Tibial artery (tissue), 4 donors: ENCODE data around the gene SENP1.

Experiments used
- DNase-seq, 2 donors: peaks; one replicate each; pipeline ENCODE4 v3.0.0-alpha.2; 2019
- H3K27ac ChIP-seq, 2 donors: fragments of 200-600 bp; sonication (generic) in 1 of 2; 1 replicate in 1 of 2; 2 replicates in 1 of 2; pipeline ENCODE4 v1.5.1; 2018 to 2019; ENCODE audit warnings: mild to moderate bottlenecking in 1 of 2
- H3K27me3 ChIP-seq, 2 donors: fragments of 200-600 bp; sonication (generic) in 1 of 2; one replicate each; pipeline versions ENCODE4 v1.5.1 to v1.6.0; 2016 to 2019
- H3K36me3 ChIP-seq, 3 donors: fragments of 200-600 bp; sonication (generic) in 2 of 3; one replicate each; pipeline ENCODE4 v1.5.1; 2016 to 2019; ENCODE audit warnings: mild to moderate bottlenecking in 2 of 3
- H3K4me1 ChIP-seq, 4 donors: fragments of 200-600 bp; sonication (generic) in 2 of 4; 1 replicate in 3 of 4; 2 replicates in 1 of 4; pipeline ENCODE4 v1.5.1; 2016 to 2019
- H3K4me3 ChIP-seq, 2 donors: fragments of 200-600 bp; sonication (generic) in 1 of 2; 1 replicate in 1 of 2; 2 replicates in 1 of 2; pipeline ENCODE4 v1.5.1; 2018 to 2019; ENCODE audit warnings: mild to moderate bottlenecking in 2 of 2
- H3K9me3 ChIP-seq, 3 donors: fragments of 200-600 bp; sonication (generic) in 1 of 3; one replicate each; pipeline ENCODE4 v1.5.1; 2016 to 2019
- intact Hi-C: fragments of 100-400 bp; cut with DNase I; formaldehyde crosslinking; loops from one replicate; pipeline ENCODE4 v1.15.0; 2023; ENCODE audit warnings: low total_unique reads
- TF ChIP-seq, protein P1 (sequence below), 2 experiments: fragments of 200-600 bp in 1 of 2; fragments of 450-650 bp in 1 of 2; IDR thresholded peaks; one replicate each; pipeline ENCODE4 v1.5.1; 2017 to 2019; ENCODE audit warnings: antibody characterized with exemption in 2 of 2, mild to moderate bottlenecking in 1 of 2, moderate library complexity in 1 of 2

SENP1 gene

DNA sequence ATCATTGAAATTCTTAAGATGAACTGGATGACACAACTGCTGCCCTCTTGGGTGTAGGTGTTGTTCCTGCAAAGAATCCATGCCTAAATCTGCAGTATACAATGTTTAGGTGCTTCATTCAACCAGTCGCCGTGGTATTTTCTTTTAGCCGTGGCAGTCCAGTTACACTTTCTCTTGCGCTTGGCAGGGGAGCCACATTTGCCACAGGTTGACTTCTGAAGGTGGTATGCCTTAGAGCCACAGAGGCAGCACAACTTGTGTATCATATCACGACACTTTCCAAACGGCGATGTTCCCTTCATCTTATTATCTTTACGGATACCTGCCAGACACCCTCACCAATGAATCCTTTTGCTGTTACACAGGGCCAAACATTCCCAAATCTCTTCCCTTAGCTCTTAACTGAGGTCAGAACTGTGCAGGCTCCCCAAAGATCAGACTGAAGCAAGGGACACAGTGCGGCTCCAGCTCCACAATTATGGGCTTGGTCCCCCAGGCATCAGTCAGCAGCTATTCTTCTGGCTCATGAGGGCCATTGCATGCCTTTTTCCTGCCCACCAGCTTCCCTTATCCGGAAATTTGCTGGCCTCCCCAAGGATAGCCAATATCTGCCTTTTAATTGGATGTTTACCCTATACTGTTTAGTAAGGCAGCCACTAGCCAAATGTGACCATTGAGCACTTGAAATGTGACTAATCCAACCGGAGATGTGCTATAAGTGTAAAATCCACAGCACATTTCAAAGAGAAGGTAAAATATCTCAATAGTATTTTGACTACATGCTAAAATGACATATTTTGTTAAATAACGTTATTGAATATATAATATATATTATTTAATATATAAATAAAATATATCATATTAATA, 50.7 kb downstream of the SENP1 start:
- H3K4me1 ChIP-seq, result no peaks in the 10 kb centered on the region
- no peak for DNase-seq
- H3K36me3 ChIP-seq, result peaks cover 16 to 28% (median 17%) of the 10 kb centered on the region in 3 donors
- intact Hi-C loops, result no loop called here
- TF ChIP-seq, protein P1, sequence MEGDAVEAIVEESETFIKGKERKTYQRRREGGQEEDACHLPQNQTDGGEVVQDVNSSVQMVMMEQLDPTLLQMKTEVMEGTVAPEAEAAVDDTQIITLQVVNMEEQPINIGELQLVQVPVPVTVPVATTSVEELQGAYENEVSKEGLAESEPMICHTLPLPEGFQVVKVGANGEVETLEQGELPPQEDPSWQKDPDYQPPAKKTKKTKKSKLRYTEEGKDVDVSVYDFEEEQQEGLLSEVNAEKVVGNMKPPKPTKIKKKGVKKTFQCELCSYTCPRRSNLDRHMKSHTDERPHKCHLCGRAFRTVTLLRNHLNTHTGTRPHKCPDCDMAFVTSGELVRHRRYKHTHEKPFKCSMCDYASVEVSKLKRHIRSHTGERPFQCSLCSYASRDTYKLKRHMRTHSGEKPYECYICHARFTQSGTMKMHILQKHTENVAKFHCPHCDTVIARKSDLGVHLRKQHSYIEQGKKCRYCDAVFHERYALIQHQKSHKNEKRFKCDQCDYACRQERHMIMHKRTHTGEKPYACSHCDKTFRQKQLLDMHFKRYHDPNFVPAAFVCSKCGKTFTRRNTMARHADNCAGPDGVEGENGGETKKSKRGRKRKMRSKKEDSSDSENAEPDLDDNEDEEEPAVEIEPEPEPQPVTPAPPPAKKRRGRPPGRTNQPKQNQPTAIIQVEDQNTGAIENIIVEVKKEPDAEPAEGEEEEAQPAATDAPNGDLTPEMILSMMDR (IDR thresholded peaks at IDR 0.05), result no peak
- H3K4me3 ChIP-seq, result no peak overlapping the region
- no peak overlapping the region for H3K27ac ChIP-seq
- no peaks in the 10 kb centered on the region for H3K27me3 ChIP-seq
- no peaks in the 10 kb centered on the region for H3K9me3 ChIP-seq

DNA sequence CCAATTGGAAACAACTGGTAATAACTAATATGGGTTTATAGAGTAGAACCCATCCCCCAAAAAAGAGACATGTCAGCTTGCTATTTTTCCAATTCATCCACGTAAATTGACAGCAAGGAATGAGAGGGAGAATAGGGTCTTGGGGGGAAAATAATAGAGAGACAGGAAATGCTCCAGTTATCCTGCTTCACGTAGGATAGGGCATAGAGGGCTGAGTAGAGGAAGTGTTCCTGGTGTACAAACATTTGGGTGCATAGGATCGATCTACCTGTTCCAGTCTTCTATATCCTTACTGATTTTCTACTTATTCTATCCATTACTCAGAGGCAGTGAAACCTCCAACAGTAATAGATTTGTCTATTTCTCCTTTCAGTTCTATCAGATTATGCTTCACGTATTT, 52.0 kb downstream of the SENP1 start:
- intact Hi-C loops, result no loop called here
- TF ChIP-seq, protein P1 (IDR thresholded peaks at IDR 0.05), result no peak
- H3K27ac ChIP-seq, result no peak overlapping the region
- no peaks in the 10 kb centered on the region for H3K9me3 ChIP-seq
- no peaks in the 10 kb centered on the region for H3K27me3 ChIP-seq
- no peak for DNase-seq
- no peaks in the 10 kb centered on the region for H3K4me1 ChIP-seq
- peaks cover 7 to 23% (median 11%) of the 10 kb centered on the region in 3 donors for H3K36me3 ChIP-seq
- no peak overlapping the region for H3K4me3 ChIP-seq

DNA sequence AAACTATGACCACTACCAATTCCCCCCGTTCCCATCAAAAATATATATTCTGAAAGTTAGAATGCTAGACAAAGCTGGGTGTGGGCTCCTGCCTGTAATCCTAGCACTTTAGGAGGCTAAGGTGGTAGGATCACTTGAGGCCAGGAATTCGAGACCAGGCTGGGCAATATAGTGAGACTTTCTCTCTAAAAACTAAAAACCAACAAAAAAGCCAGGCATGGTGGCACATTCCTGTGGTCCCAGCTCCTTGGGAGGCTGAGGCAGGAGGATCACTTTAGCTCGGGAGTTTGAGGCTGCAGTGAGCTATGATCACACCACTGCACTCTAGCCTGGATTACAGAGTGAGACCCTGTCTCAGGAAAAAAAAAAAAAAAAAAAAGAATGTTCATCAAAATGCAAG, 52.8 kb downstream of the SENP1 start:
- TF ChIP-seq, protein P1 (IDR thresholded peaks at IDR 0.05), result no peak
- Histone ChIP-seq H3K4me1 (no peaks in the 10 kb centered on the region), H3K9me3 (no peaks in the 10 kb centered on the region), H3K36me3 (peaks cover 9 to 23% (median 14%) of the 10 kb centered on the region in 3 donors), H3K27ac (no peak overlapping the region), H3K27me3 (no peaks in the 10 kb centered on the region), H3K4me3 (no peak overlapping the region)
- DNase-seq, result no peak
- intact Hi-C loops, result no loop called here

DNA sequence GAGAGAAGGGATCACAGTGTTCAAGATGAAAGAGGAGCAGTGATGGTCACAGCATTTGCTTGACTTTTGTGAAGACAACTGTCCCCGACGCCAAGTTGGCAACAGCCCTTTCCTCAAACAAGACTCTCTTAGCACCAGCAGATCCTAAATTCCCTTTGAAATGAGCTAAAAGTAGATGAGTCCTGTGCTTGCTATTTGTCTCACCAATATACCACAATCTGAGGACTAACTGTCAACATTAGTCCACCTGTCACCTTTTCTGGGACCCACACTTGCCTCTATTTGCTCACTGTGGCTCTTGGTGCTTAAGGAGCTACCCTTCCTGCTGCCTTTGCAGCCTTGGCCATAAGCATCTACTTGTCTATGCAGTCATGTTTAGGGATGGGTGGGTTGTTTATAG, 54.2 kb downstream of the SENP1 start:
- Histone ChIP-seq H3K9me3 (no peaks in the 10 kb centered on the region), H3K27me3 (no peaks in the 10 kb centered on the region), H3K4me1 (no peaks in the 10 kb centered on the region), H3K27ac (no peak overlapping the region), H3K36me3 (peaks cover 21 to 37% (median 27%) of the 10 kb centered on the region in 3 donors), H3K4me3 (no peak overlapping the region)
- no peak for DNase-seq
- intact Hi-C loops, result no loop called here
- TF ChIP-seq, protein P1 (IDR thresholded peaks at IDR 0.05), result no peak

DNA sequence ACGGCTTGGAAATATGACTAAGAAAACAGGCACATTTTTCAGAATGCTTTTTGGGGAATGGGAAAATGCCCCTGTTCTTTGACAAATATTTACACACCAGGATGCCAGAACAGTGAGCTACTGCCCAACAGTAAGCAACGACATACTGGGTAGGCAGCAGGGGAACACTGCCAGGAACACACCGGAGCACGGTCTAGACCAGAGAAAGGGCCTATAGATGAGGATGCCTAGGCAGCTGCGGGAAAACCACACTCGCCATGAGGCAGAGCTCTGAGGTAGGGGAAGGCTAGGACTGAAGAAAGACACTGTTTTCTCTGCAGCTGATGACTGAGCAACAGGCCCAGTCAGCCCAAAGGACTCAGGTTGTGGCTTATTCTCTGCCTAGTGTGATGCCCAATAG, 55.7 kb downstream of the SENP1 start:
- intact Hi-C loops, result no loop called here
- H3K27me3 ChIP-seq, result no peaks in the 10 kb centered on the region

More for the DNA sequence above, 55.7 kb downstream of the SENP1 start:
- H3K4me3 ChIP-seq, result no peak overlapping the region
- H3K9me3 ChIP-seq, result no peaks in the 10 kb centered on the region
- H3K27ac ChIP-seq, result no peak overlapping the region
- peaks cover 36 to 49% (median 42%) of the 10 kb centered on the region in 3 donors for H3K36me3 ChIP-seq
- TF ChIP-seq, protein P1 (IDR thresholded peaks at IDR 0.05), result no peak
- no peaks in the 10 kb centered on the region for H3K4me1 ChIP-seq
- DNase-seq, result no peak
